LNCaP clone FGC (cell line): ENCODE measurements around the gene ZFP36L1.
"Not testable (repeated sequence)": the region's sequence is repeated elsewhere in the genome, so short reads cannot be mapped to it uniquely, and the experiment has no call there.

Experiments
- DNase-seq: peaks from one replicate; pipeline ENCODE4 v3.0.0-alpha.2; 2011; ENCODE audit warnings: low read depth
- H3K4me3 ChIP-seq: 2 replicates; pipeline ENCODE4 v1.5.1; 2011; ENCODE audit warnings: mild to moderate bottlenecking, low read depth, low read length, control low read depth
- CTCF ChIP-seq: IDR thresholded peaks from 2 replicates; pipeline ENCODE4 v1.5.1; 2012; ENCODE audit warnings: mild to moderate bottlenecking; ENCODE audit not compliant: control insufficient read depth, insufficient read depth; ENCODE audit errors: extremely low read depth

Gene ZFP36L1

GRCh38 chr14:68770051-68770450 is 22.8 kb downstream of the ZFP36L1 start:
- DNase-seq, result no peak
- no peak for TF ChIP-seq CTCF
- no peak overlapping the region for H3K4me3 ChIP-seq

- H3K4me3 ChIP-seq, result no peak overlapping the region
- no peak for TF ChIP-seq CTCF
- DNase-seq, result no peak
Observed at GRCh38 chr14:68768316-68768715, 24.6 kb downstream of the ZFP36L1 start.

- no peak for TF ChIP-seq CTCF
- DNase-seq, result no peak
- no peak overlapping the region for H3K4me3 ChIP-seq
Observed at GRCh38 chr14:68767248-68767645, 25.6 kb downstream of the ZFP36L1 start.

- TF ChIP-seq CTCF, result no peak
- H3K4me3 ChIP-seq, result no peak overlapping the region
- DNase-seq, result no peak
Observed at GRCh38 chr14:68766299-68767247, 26.3 kb downstream of the ZFP36L1 start.

GRCh38 chr14:68763843-68764242 is 29.0 kb downstream of the ZFP36L1 start:
- DNase-seq, H3K4me3 ChIP-seq: not testable (repeated sequence)

GRCh38 chr14:68762953-68763764 is 29.7 kb downstream of the ZFP36L1 start:
- no peak for DNase-seq
- no peak overlapping the region for H3K4me3 ChIP-seq
- TF ChIP-seq CTCF, result no peak

- H3K4me3 ChIP-seq, result no peak overlapping the region
- DNase-seq, result no peak
- no peak for TF ChIP-seq CTCF
Observed at GRCh38 chr14:68761391-68761790, 31.5 kb downstream of the ZFP36L1 start.
